PFSK-1 (cell line): ENCODE data around the gene MBNL1.

Source experiments
- FOXP2 ChIP-seq: optimal IDR thresholded peaks from 2 replicates; pipeline ENCODE3; 2011; ENCODE audit warnings: borderline replicate concordance, control low read depth, inconsistent platforms; ENCODE audit not compliant: insufficient read depth; ENCODE audit errors: extremely low read length, extremely low read depth
- POLR2AphosphoS5 ChIP-seq: IDR thresholded peaks from 2 replicates; pipeline ENCODE4 v1.6.1; 2012; ENCODE audit warnings: low read depth, mild to moderate bottlenecking, control low read depth, low read length, moderate library complexity
- SIN3A ChIP-seq: IDR thresholded peaks from 2 replicates; pipeline ENCODE4 v1.6.1; 2012; ENCODE audit warnings: mild to moderate bottlenecking, low read length, moderate library complexity, borderline replicate concordance; ENCODE audit not compliant: insufficient read depth
- TAF1 ChIP-seq: IDR thresholded peaks from 2 replicates; pipeline ENCODE4 v1.6.1; 2012; ENCODE audit warnings: low read length, control low read depth, borderline replicate concordance; ENCODE audit not compliant: insufficient read depth
- TF ChIP-seq, protein P1 (sequence below), 2 experiments: IDR thresholded peaks; 2 replicates each; pipeline versions ENCODE4 v1.6.1 to v1.8.0; 2011 to 2012; ENCODE audit warnings: low read depth in 2 of 2, low read length in 2 of 2, control low read depth in 1 of 2, inconsistent platforms in 1 of 2, mild to moderate bottlenecking in 1 of 2, moderate library complexity in 1 of 2; ENCODE audit not compliant: insufficient read depth in 1 of 2

DNA sequence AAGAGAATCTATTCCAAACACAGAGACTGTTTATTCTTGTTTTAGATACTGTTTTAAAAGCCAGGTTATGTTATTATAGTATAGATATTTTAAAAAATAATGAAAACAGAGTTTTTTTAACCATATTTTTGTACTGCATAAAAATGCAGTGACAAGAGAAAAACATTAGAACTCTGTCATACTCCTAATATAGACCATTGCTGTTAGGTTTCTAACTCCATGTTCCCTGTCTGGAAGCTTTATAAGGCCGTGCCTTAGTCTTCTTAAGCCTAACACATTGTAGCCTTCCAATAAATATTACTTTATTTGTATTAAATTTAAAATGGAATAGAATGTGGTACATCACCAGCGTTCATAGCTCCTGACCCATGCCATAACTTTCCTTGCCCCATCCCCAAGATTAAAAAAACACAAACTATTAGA, 53.2 kb downstream of the MBNL1 start:
- TF ChIP-seq SIN3A (no peak), TAF1 (no peak), POLR2AphosphoS5 (no peak), FOXP2 (no peak)
- TF ChIP-seq, protein P1, sequence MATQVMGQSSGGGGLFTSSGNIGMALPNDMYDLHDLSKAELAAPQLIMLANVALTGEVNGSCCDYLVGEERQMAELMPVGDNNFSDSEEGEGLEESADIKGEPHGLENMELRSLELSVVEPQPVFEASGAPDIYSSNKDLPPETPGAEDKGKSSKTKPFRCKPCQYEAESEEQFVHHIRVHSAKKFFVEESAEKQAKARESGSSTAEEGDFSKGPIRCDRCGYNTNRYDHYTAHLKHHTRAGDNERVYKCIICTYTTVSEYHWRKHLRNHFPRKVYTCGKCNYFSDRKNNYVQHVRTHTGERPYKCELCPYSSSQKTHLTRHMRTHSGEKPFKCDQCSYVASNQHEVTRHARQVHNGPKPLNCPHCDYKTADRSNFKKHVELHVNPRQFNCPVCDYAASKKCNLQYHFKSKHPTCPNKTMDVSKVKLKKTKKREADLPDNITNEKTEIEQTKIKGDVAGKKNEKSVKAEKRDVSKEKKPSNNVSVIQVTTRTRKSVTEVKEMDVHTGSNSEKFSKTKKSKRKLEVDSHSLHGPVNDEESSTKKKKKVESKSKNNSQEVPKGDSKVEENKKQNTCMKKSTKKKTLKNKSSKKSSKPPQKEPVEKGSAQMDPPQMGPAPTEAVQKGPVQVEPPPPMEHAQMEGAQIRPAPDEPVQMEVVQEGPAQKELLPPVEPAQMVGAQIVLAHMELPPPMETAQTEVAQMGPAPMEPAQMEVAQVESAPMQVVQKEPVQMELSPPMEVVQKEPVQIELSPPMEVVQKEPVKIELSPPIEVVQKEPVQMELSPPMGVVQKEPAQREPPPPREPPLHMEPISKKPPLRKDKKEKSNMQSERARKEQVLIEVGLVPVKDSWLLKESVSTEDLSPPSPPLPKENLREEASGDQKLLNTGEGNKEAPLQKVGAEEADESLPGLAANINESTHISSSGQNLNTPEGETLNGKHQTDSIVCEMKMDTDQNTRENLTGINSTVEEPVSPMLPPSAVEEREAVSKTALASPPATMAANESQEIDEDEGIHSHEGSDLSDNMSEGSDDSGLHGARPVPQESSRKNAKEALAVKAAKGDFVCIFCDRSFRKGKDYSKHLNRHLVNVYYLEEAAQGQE (IDR thresholded peaks at IDR 0.05; ENCODE audit: insufficient read depth in 1 of 2, low read depth in 2 of 2, low read length in 2 of 2), result no peak
